Measurements from ENCODE around the gene TRA2A.

GRCh38 chr7:23474094-23474828, 57.5 kb downstream of the TRA2A start:
- TF ChIP-seq EZH2 (IDR thresholded peaks at IDR 0.05) = no peak
- TF ChIP-seq POLR2AphosphoS5 (IDR thresholded peaks at IDR 0.05; ENCODE audit: borderline replicate concordance, low read depth, low read length) = peak; percentile 82
